Endothelial cell of umbilical vein (primary cell): ENCODE results near the gene MRPS26. TPM values are rescaled to one million over a fixed set of nuclear protein-coding genes. Genes with fewer than 3 reads are reported as not detected.

Experiments used
- BruUV-seq: library from RNA; stranded (reverse); fragments of 400-500 nt; replicated peaks from 2 replicates; lab custom pipeline; 2021; lab: Mats Ljungman, UMichigan
- CTCF ChIA-PET: fragments of 300-600, 350-600 bp; sonication (Branson Sonifier 250); formaldehyde crosslinking; loops from one replicate; lab custom pipeline; 2021; ENCODE audit warnings: antibody characterized with exemption, inconsistent platforms; lab: Charles Lee
- POLR2A ChIA-PET: fragments of 300-600, 350-600 bp; sonication (Branson Sonifier 250); formaldehyde crosslinking; loops from one replicate; lab custom pipeline; 2021; ENCODE audit warnings: antibody characterized with exemption, inconsistent platforms; lab: Charles Lee
- DNase-seq: peaks from one replicate; pipeline ENCODE4 v3.0.0-alpha.2; 2011; ENCODE audit warnings: low read depth, low spot score
- FAIRE-seq: peaks from 2 replicates; lab custom pipeline; 2011; peaks lifted over from hg19 to GRCh38; lab: Jason Lieb, UNC
- H2AFZ ChIP-seq: 2 replicates; pipeline ENCODE4 v1.6.0; 2012; ENCODE audit warnings: low read depth, low read length, control low read depth, inconsistent platforms
- H3K27ac ChIP-seq: 2 replicates; pipeline ENCODE4 v1.5.1; 2011; ENCODE audit warnings: low read depth, mild to moderate bottlenecking, control low read depth, low read length, moderate library complexity; ENCODE audit not compliant: insufficient read depth
- H3K27me3 ChIP-seq, 2 experiments: 2 replicates each; pipeline versions ENCODE4 v1.6.0 to v1.6.1; 2011; ENCODE audit warnings: low read length in 2 of 2, mixed read lengths in 1 of 2; ENCODE audit not compliant: control insufficient read depth in 2 of 2, insufficient read depth in 2 of 2
- H3K36me3 ChIP-seq, 2 experiments: 2 replicates in 1 of 2; 3 replicates in 1 of 2; pipeline ENCODE4 v1.5.1; 2011; ENCODE audit warnings: low read length in 2 of 2, mild to moderate bottlenecking in 1 of 2, moderate library complexity in 1 of 2; ENCODE audit not compliant: control insufficient read depth in 2 of 2, insufficient read depth in 2 of 2; ENCODE audit errors: extremely low read depth in 1 of 2
- H3K4me1 ChIP-seq: 3 replicates; pipeline ENCODE4 v1.5.1; 2011; ENCODE audit warnings: mild to moderate bottlenecking, low read length; ENCODE audit not compliant: control insufficient read depth, insufficient read depth; ENCODE audit errors: extremely low read depth
- H3K4me2 ChIP-seq: 2 replicates; pipeline ENCODE4 v1.6.1; 2011; ENCODE audit warnings: low read length, control low read depth, mixed read lengths; ENCODE audit not compliant: insufficient read depth
- H3K4me3 ChIP-seq, 3 experiments: fragments of 200-600 bp in 1 of 3; sonication (generic), shearing (Covaris generic) in 1 of 3; replicated peaks in 1 of 3; 2 replicates each; pipeline ENCODE4 v1.5.1; 2011 to 2016; ENCODE audit warnings: control low read depth in 3 of 3, low read length in 3 of 3, mild to moderate bottlenecking in 2 of 3, inconsistent platforms in 1 of 3, low read depth in 1 of 3, moderate library complexity in 1 of 3; ENCODE audit not compliant: insufficient read depth in 1 of 3
- H3K79me2 ChIP-seq: 2 replicates; pipeline ENCODE4 v1.6.0; 2012; ENCODE audit warnings: low read length, inconsistent platforms; ENCODE audit not compliant: control insufficient read depth, insufficient read depth
- H3K9ac ChIP-seq: replicated peaks from 2 replicates; pipeline ENCODE3; 2011; ENCODE audit warnings: low read length, control low read depth; ENCODE audit not compliant: insufficient read depth; ENCODE audit errors: extremely low read depth
- H3K9me1 ChIP-seq: replicated peaks from 3 replicates; pipeline ENCODE4 v1.6.0; 2011; ENCODE audit warnings: mild to moderate bottlenecking, low read length; ENCODE audit not compliant: control insufficient read depth, insufficient read depth; ENCODE audit errors: extremely low read depth
- H3K9me3 ChIP-seq: replicated peaks from 2 replicates; pipeline ENCODE4 v1.5.1; 2012; ENCODE audit warnings: low read length, inconsistent platforms; ENCODE audit not compliant: control insufficient read depth, insufficient read depth
- H4K20me1 ChIP-seq: replicated peaks from 2 replicates; pipeline ENCODE3; 2011; ENCODE audit warnings: mild to moderate bottlenecking, low read length; ENCODE audit not compliant: control insufficient read depth, insufficient read depth; ENCODE audit errors: extremely low read depth
- CTCF ChIP-seq, 2 donors: IDR thresholded peaks; 1 replicate in 1 of 2; 2 replicates in 1 of 2; pipeline ENCODE4 v1.5.1; 2011; ENCODE audit warnings: low read length in 2 of 2, mild to moderate bottlenecking in 2 of 2, moderate library complexity in 2 of 2, control low read depth in 1 of 2, inconsistent platforms in 1 of 2, low read depth in 1 of 2; ENCODE audit not compliant: insufficient read depth in 1 of 2; ENCODE audit errors: extremely low read depth in 1 of 2
- EZH2 ChIP-seq: IDR thresholded peaks from 2 replicates; pipeline ENCODE4 v1.6.1; 2012; ENCODE audit warnings: borderline replicate concordance, low read depth, mild to moderate bottlenecking, moderate library complexity, low read length, inconsistent platforms; ENCODE audit not compliant: severe bottlenecking
- FOS ChIP-seq: IDR thresholded peaks from 2 replicates; pipeline ENCODE4 v1.6.1; 2011; ENCODE audit warnings: mild to moderate bottlenecking, low read length, moderate library complexity, borderline replicate concordance; ENCODE audit not compliant: insufficient read depth
- JUN ChIP-seq: IDR thresholded peaks from 2 replicates; pipeline ENCODE4 v1.6.1; 2011; ENCODE audit warnings: borderline replicate concordance, low read depth; ENCODE audit not compliant: insufficient read length, insufficient read depth
- MAX ChIP-seq: IDR thresholded peaks from 2 replicates; pipeline ENCODE4 v1.6.1; 2011; ENCODE audit not compliant: insufficient read depth, insufficient read length
- MYC ChIP-seq: IDR thresholded peaks from one replicate; pipeline ENCODE4 v1.6.1; 2011; ENCODE audit warnings: mild to moderate bottlenecking, low read depth, low read length
- POLR2A ChIP-seq: IDR thresholded peaks from 2 replicates; pipeline ENCODE4 v1.6.1; 2012; ENCODE audit warnings: low read depth, mild to moderate bottlenecking, control low read depth, low read length
- dilution Hi-C: fragments of 300-500 bp; cut with MboI; formaldehyde crosslinking; loops from one replicate; pipeline ENCODE4 v1.15.0; 2019; ENCODE audit warnings: low sequenced_read_pairs; ENCODE audit not compliant: extremely low pct_ligation_motif_present
- intact Hi-C: fragments of 100-400 bp; cut with micrococcal nuclease; formaldehyde crosslinking; loops from one replicate; pipeline ENCODE4 v1.10.0; 2022
- polyA plus RNA-seq, 4 experiments: library from polyadenylated mRNA; depleted of rRNA in 3 of 4; stranded (reverse) in 3 of 4; unstranded in 1 of 4; fragments of >200 nt; gene quantifications; 2 replicates each; pipeline versions ENCODE4 v1.2.1 to v1.2.3, GENCODE V29; 2011 to 2012; ENCODE audit warnings: missing spikeins in 1 of 4
- total RNA-seq: library from RNA; stranded (reverse); gene quantifications from 2 replicates; pipeline ENCODE4 v1.2.3, GENCODE V29; 2021

MRPS26 gene
- total and polyA plus RNA-seq, 2 donors (not counting 3 experiments of a cell fraction or from before 2014, with no cell fraction given), result 41.0 to 43.9 TPM

- DNase-seq, result peak; percentile 80
- Histone ChIP-seq H3K27me3 (no peaks in the 10 kb centered on the region), H3K9me1 (no peaks in the 10 kb centered on the region), H3K9me3 (no peaks in the 10 kb centered on the region), H3K27ac (no peak overlapping the region), H3K9ac (no peak overlapping the region), H3K4me3 (no peak overlapping the region), H3K36me3 (no peaks in the 10 kb centered on the region), H3K79me2 (no peaks in the 10 kb centered on the region), H3K4me2 (no peak overlapping the region), H3K4me1 (no peaks in the 10 kb centered on the region), H4K20me1 (no peaks in the 10 kb centered on the region), H2AFZ (no peak overlapping the region)
- intact Hi-C loops (loop anchor here (1.0 to 5.0 kb wide), 4 partner anchors 129 to 312 kb away; partner anchors contain the start of gene PTPRA), dilution Hi-C loops (no loop called here)
- TF ChIP-seq MYC (no peak), CTCF (IDR thresholded peaks at IDR 0.05; ENCODE audit: extremely low read depth in 1 of 2, insufficient read depth in 1 of 2, low read depth in 1 of 2, low read length in 2 of 2) (peak; percentile 15 to 43)
- BruUV-seq, result no TSS peak
- ChIA-PET CTCF (interaction anchor here (1.0 to 1.4 kb wide), 10 partner anchors 11 to 248 kb away, joined by 3 to 22 read pairs (median 4); no protein-coding TSS in a partner anchor), POLR2A (no interaction called here)
- FAIRE-seq, result peak; percentile 78
Observed at GRCh38 chr20:3000852-3001523, 44.9 kb upstream of the MRPS26 start.

GRCh38 chr20:3003416-3003815 is 42.4 kb upstream of the MRPS26 start:
- DNase-seq (no peak), FAIRE-seq (no peak)
- Histone ChIP-seq H3K4me1 (no peaks in the 10 kb centered on the region), H3K27ac (no peak overlapping the region), H3K4me3 (no peak overlapping the region), H3K9me1 (no peaks in the 10 kb centered on the region), H3K4me2 (no peak overlapping the region), H3K36me3 (peaks cover 2 to 5% of the 10 kb centered on the region in 2 experiments), H3K79me2 (no peaks in the 10 kb centered on the region), H3K9ac (no peak overlapping the region), H2AFZ (no peak overlapping the region), H3K9me3 (no peaks in the 10 kb centered on the region), H3K27me3 (no peaks in the 10 kb centered on the region), H4K20me1 (no peaks in the 10 kb centered on the region)
- intact Hi-C loops, result loop anchor here (5.0 kb wide), 1 partner anchor 131 kb away; the partner anchor contains the start of gene PTPRA
- dilution Hi-C loops, result no loop called here
- no peak for TF ChIP-seq EZH2
- TF ChIP-seq JUN, result no peak
- no peak for TF ChIP-seq FOS
- TF ChIP-seq MAX, result no peak
- no peak for TF ChIP-seq POLR2A
- CTCF ChIA-PET, result interaction anchor here (0.6 kb wide), 1 partner anchor 89 kb away, joined by 3 read pairs; no protein-coding TSS in a partner anchor
- no TSS peak for BruUV-seq
- POLR2A ChIA-PET, result no interaction called here
